Measurements from ENCODE around the gene NACC2. TPM values are rescaled to one million over a fixed set of nuclear protein-coding genes. Genes with fewer than 3 reads are reported as not detected.

Gene NACC2
- total RNA-seq, 4 donors from 2014 or later = 93.8 to 192 (median 142) TPM

DNA sequence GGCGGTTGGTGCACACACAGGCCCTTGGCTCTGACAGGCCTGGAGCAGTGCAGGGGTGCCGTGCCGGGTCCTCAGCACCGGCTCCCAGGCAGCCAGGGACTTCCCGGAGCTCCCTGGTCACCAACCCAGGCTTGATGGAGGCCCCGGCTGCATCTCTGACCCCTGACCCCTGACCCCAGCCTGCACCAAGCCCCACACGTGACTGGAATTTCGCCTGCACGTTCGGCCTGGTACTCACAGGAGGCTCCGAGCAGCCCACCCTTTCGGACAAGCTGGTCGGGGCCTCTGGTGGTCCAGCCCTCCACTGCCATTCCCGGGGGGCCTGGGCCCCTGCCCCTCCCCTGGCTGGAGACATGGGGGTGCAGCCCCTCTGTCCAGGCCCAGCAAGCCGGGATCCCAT lies 108.5 kb downstream of the NACC2 start:
- peaks cover 0 to 69% (median 0%) of the 10 kb centered on the region in 4 donors for H3K27me3 ChIP-seq
- no peak overlapping the region for H3K27ac ChIP-seq (replicated peaks in 1 of 4)
- DNase-seq (ENCODE audit: extremely low spot score) = no peak
- intact Hi-C loops (cut with DNase I) = no loop called here
- H3K4me1 ChIP-seq = peaks cover 9 to 27% (median 24%) of the 10 kb centered on the region in 4 donors
- no peaks in the 10 kb centered on the region for H3K9me3 ChIP-seq
- H3K36me3 ChIP-seq = no peaks in the 10 kb centered on the region
- H3K4me3 ChIP-seq = no peak overlapping the region
- TF ChIP-seq, protein P1, sequence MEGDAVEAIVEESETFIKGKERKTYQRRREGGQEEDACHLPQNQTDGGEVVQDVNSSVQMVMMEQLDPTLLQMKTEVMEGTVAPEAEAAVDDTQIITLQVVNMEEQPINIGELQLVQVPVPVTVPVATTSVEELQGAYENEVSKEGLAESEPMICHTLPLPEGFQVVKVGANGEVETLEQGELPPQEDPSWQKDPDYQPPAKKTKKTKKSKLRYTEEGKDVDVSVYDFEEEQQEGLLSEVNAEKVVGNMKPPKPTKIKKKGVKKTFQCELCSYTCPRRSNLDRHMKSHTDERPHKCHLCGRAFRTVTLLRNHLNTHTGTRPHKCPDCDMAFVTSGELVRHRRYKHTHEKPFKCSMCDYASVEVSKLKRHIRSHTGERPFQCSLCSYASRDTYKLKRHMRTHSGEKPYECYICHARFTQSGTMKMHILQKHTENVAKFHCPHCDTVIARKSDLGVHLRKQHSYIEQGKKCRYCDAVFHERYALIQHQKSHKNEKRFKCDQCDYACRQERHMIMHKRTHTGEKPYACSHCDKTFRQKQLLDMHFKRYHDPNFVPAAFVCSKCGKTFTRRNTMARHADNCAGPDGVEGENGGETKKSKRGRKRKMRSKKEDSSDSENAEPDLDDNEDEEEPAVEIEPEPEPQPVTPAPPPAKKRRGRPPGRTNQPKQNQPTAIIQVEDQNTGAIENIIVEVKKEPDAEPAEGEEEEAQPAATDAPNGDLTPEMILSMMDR (IDR thresholded peaks at IDR 0.05) = no peak
- TF ChIP-seq POLR2AphosphoS5 (IDR thresholded peaks at IDR 0.05) = no peak
- 100% methylated on average over 1 of the region's 15 CpGs for WGBS

DNA sequence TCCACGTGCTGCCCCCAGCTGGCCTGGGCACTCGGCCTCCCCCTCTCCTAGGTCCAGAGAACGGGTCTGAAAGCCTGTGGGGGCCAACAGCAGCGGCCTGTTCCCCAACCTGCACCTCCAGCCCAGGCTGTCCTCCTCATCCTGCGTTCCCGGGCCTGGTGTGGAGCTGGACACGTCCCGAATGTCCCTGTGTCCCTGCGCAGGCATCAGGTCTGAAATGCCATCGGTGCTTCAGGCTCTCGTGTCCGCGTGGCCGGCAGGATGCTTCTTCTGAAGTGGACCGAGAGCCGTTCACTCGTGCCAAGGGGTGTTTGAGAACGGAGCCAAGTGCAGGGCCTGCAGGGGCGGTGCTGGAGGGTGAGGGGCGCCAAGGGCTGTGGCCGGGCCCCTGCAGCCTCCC lies 109.2 kb downstream of the NACC2 start:
- no peaks in the 10 kb centered on the region for H3K36me3 ChIP-seq
- intact Hi-C loops (cut with DNase I) = no loop called here
- no peak overlapping the region for H3K27ac ChIP-seq (replicated peaks in 1 of 4)
- WGBS = 88% methylated on average over 17 of the region's 21 CpGs
- no peaks in the 10 kb centered on the region for H3K9me3 ChIP-seq
- TF ChIP-seq POLR2AphosphoS5 (IDR thresholded peaks at IDR 0.05) (no peak), POLR2A (IDR thresholded peaks at IDR 0.05; ENCODE audit: low read depth) (no peak), EP300 (IDR thresholded peaks at IDR 0.05) (no peak)
- TF ChIP-seq, protein P1 (IDR thresholded peaks at IDR 0.05) = no peak
- H3K27me3 ChIP-seq = peaks cover 0 to 69% (median 0%) of the 10 kb centered on the region in 4 donors
- DNase-seq (ENCODE audit: extremely low spot score) = no peak
- peaks cover 9 to 20% (median 17%) of the 10 kb centered on the region in 4 donors for H3K4me1 ChIP-seq
- no peak overlapping the region for H3K4me3 ChIP-seq

DNA sequence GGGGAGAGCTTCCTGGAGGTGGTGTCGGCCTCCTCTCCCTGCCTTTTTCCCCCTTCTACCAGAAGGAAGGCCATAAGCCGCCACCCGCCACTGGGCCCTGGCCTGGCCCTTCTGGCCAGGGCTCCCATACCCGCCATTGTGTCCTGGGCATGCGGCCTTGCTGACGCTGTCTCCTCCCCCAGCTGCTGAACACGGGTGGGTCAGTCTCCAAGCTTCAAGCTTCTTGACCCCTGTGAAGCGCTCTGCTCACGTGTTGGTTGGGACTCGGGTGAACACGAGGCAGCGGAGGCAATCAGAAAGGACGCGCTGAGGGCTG lies 109.7 kb downstream of the NACC2 start:
- WGBS = 97% methylated on average over 10 of the region's 14 CpGs
- Histone ChIP-seq H3K27me3 (peaks cover 0 to 68% (median 0%) of the 10 kb centered on the region in 4 donors), H3K4me1 (peaks cover 7 to 15% (median 12%) of the 10 kb centered on the region in 4 donors), H3K36me3 (no peaks in the 10 kb centered on the region), H3K9me3 (no peaks in the 10 kb centered on the region), H3K4me3 (no peak overlapping the region), H3K27ac (replicated peaks in 1 of 4) (no peak overlapping the region)
- intact Hi-C loops (cut with DNase I) = no loop called here
- no peak for DNase-seq (ENCODE audit: extremely low spot score)
- TF ChIP-seq POLR2A (IDR thresholded peaks at IDR 0.05; ENCODE audit: low read depth) = no peak
- TF ChIP-seq POLR2AphosphoS5 (IDR thresholded peaks at IDR 0.05) = no peak
- no peak for TF ChIP-seq EP300 (IDR thresholded peaks at IDR 0.05)
- TF ChIP-seq, protein P1 (IDR thresholded peaks at IDR 0.05) = no peak

DNA sequence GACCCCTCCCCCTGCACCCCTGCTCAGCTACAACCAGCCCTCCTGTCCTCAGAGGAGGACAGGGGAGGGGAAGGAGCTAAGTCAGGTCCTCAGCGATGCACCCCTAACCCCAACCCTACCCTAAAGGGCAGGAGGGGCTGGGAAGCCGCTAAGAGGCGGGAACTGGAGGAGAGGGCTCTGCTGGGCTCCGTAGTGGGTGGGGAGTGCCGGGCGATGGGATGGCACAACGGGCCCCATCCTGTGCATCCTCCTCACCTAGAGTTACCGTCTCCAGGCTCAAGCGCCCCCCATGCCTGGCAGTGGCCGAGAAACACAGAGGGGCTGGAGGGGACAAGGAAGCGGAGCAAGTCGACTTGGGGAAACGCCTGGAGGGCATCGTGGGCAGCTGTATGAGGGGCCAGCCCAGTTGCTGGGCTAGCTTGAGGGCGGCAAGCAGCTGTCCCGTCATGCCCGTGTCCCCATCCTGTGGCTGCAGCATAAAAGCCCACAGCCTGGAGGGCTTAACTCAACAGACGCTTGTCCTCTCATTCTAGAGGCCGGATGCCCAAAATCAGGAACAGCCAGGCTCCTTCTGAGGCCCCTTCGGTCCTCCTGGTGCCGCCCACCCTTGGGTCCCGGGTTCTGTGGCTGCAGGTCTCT lies 110.9 kb downstream of the NACC2 start:
- no peaks in the 10 kb centered on the region for H3K36me3 ChIP-seq
- peaks cover 0 to 67% (median 0%) of the 10 kb centered on the region in 4 donors for H3K27me3 ChIP-seq
- WGBS = 85% methylated on average over 9 of the region's 22 CpGs
- peaks cover 4 to 9% (median 7%) of the 10 kb centered on the region in 4 donors for H3K4me1 ChIP-seq
- TF ChIP-seq POLR2AphosphoS5 (IDR thresholded peaks at IDR 0.05) = no peak
- intact Hi-C loops (cut with DNase I) = no loop called here
- H3K27ac ChIP-seq (replicated peaks in 1 of 4) = no peak overlapping the region
- DNase-seq (ENCODE audit: extremely low spot score) = no peak
- H3K9me3 ChIP-seq = no peaks in the 10 kb centered on the region
- H3K4me3 ChIP-seq = no peak overlapping the region

DNA sequence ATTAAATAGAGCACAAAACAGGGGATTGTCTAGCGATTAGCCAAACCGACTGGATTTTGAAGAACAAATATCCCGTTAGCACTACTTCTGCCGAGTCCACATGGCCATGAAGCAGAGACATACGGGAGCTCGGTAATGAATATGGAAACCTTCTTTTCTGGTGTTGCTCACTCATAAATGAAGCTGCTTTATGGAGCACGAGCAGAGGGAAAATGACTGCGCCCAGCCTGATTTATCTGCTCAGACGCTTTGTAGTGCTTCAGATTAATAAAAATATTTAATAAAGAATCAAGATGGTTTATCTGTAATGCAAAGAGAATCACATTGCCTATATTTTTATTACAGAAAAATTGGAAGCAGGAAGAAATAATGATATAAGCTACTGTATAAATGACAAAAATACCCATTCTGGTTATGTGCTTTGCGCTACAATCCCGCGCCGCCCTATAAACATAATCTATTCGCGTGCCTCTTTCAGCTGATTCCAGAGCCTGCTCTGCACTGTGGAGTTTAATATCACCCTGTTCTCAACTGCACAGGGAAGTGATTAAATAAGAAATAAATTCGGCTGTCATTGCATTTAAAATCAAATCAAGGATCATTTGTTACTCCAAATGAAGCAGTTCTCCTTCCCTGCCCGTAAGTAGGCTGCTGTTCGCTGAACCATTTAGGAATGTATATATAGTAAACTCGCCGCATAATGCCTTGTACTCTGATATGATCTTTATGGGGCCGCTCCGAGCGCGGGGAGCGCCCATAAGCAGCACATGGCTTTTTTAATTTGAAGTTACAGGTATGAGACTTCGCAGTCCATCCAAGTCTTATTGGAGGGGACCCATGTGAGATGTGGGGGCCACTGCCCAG lies 111.6 kb downstream of the NACC2 start:
- Histone ChIP-seq H3K36me3 (no peaks in the 10 kb centered on the region), H3K9me3 (no peaks in the 10 kb centered on the region), H3K27ac (replicated peaks in 1 of 4) (no peak overlapping the region), H3K27me3 (peaks cover 0 to 67% (median 4%) of the 10 kb centered on the region in 4 donors), H3K4me1 (peaks cover 4 to 14% (median 12%) of the 10 kb centered on the region in 4 donors), H3K4me3 (no peak overlapping the region)
- intact Hi-C loops (cut with DNase I) = no loop called here
- 74% methylated on average over 26 of the region's 26 CpGs for WGBS
- TF ChIP-seq, protein P1 (IDR thresholded peaks at IDR 0.05) = no peak
- no peak for TF ChIP-seq POLR2AphosphoS5 (IDR thresholded peaks at IDR 0.05)
- no peak for TF ChIP-seq POLR2A (IDR thresholded peaks at IDR 0.05; ENCODE audit: low read depth)
- TF ChIP-seq EP300 (IDR thresholded peaks at IDR 0.05) = no peak
- no peak for DNase-seq (ENCODE audit: extremely low spot score)

All from esophagus muscularis mucosa (tissue), 4 donors.